DMS53 (cell line): ENCODE results near the gene HBZ.
A peak's percentile ranks its signal among the peaks of the same experiment; 100 is the strongest.
"Not testable (repeated sequence)": the region's sequence is repeated elsewhere in the genome, so short reads cannot be mapped to it uniquely, and the experiment has no call there.

Source experiments
- DNase-seq: peaks from one replicate; lab custom pipeline; 2025; lab: John Stamatoyannopoulos, UW

HBZ gene

GRCh38 chr16:152141-153128 is at the start of gene HBZ:
Gene HBZ, plus strand, starts transcription at chr16:152644. Its CDS starts 266 bp downstream, at chr16:152910.
- no peak for DNase-seq

DNA sequence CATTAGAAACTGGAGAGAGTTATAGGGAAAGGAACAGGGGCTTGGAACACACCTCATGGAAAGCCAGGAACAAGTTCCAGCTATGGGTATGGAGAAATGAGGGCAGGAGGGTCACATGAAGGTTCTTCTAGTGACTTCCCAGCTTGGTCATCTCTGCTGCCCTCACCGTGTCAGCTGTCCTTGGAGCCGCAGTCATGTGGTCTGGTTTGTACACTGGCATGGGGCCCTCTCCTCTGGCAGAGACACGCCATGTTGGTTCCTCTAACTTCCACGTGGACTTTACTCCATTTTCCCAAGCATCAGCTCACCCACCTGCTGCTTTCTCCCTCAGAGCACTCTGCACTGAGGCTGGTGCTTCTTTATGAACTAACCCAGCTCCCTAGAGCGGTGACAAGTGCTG is 48.1 kb upstream of the HBZ start:
- no peak for DNase-seq

GRCh38 chr16:104928-105327 is 47.5 kb upstream of the HBZ start:
- DNase-seq = no peak

DNA sequence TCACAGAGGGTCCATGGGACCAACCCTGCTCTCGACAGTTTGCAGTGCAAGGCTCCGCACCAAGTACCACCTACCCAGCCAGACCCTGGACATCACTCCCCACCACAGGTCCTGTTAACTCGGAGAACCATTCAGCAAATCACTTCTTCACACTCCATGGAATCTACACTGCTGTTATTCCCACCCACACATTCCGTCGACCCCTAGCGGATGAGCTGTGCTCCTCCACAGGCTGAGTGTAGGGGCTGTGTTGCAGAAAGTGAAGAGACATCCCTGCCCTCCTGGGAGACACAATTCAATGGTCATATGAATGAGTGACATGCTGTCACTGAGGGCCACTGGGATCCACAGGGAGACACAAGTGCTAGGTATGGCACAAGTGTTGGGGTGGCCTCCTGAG is 46.9 kb upstream of the HBZ start:
- no peak for DNase-seq

DNA sequence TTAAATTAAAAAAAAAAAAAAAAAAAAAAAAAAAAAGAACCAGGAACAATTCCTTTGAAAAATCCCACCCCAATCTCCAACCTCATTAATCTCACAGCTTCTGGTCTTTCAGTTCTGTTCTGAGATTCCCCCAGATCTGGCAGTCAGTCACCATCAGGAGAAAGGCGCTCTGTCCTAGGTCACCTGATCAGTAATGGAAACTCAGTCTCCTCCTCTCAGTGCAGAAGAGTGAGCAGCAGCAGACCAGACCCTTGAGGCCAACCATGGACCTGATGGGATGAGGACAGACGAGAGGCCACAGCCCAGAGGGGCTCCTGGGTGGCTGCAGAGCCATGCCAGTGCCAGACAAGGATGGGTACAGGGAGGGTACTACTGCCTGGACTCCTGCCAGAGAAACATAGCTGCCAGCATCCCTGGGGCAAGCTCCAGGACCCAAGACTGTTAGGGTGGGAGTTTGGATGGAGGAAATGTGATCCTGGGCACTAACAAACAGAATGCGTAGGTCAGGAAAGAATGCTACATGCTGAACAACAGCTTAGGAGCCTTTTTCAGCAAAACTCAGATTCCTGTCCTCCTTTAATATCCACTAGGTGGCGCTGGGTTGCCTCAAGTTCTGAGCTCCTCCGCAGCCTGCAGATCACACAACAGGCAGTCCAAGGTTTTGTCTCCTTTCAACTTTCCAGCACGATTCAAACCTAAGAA is 45.7 kb upstream of the HBZ start:
- peak; percentile 86 for DNase-seq

DNA sequence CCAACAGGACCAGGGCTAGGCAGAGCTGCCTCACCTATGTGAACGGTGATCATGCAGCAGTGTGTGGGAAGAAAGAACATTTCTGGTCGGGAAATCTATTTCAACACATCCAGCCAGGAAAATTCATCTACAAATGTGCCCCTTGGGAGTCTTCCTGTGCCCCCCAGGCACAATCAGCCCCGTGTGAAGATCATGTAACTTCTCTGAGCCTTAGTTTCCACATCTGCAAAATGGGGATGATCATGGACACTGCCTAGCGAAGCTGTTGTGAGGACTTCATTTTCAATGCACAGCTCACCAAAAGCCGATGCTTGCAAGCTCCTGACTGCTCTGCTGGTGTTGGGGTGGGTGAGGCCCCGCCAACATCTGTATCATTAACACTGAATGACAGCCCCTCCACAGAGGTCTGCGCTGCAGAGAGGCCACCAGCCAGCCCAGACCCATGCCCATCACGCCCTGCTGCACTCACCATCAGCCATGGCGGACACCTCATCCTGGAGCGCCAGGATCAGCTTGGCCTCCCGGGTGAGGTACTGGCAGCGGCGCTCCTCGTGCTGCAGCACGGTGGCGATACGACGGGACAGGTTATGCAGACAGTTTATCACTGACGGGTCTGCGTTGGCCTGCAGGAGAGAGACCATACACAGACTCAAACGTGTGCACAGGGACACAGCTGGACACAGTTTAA is 40.1 kb upstream of the HBZ start:
- no peak for DNase-seq

DNA sequence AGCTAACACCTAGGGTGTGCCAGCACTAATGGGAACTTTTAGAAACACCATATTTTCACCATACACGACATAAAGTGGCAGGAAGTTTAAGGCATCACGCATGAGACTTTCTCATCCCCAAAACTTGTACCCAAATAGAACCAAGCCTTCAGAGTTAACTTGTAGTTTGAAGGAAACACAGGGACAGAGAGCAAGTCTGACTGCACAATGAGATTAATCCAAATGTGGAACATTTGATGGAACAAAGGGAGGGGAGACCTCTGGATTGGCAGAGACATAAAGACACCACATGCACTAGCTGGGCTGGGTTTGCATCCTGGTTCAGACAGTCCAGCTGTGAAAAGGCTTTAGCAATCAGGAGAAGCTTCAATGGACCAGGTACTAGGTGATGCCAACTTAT is 38.1 kb upstream of the HBZ start:
- DNase-seq = no peak

DNA sequence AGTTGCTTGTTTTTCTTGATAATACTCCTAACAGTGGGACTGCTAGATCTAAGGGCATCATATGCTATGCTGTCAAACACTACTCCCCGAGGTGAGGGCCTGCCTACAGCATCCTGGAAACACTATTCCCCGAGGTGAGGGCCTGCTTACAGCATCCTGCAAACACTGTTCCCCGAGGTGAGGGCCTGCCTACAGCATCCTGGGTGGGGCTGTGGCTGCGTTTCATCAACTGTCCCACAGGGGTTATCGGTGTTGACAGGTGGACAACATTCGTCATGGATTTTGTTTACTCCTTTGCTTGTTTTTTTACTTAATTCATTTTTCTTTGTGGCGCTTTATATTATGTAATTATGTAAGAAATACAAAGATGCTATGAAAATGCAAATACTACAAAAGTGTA is 36.4 kb upstream of the HBZ start:
- DNase-seq = no peak

- DNase-seq = peak; percentile 59
Observed at GRCh38 chr16:117379-118365, 34.8 kb upstream of the HBZ start.

DNA sequence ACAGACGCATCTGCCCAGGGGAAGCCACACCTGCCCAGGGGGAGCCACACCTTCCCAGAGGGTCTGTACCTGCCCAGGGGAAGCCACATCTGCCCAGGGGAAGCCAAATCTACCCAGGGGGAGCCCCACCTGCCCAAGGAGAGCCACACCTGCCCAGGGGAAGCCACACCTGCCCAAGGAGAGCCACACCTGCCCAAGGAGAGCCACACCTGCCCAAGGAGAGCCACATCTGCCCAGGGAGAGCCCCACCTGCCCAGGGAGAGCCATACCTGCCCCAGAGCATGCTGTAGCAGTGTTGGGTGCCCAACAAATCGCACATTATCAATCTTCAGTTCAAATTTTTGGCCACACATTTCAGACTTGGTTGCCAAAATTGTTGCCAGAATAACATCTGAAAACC is 33.6 kb upstream of the HBZ start:
- no peak for DNase-seq

- DNase-seq = no peak
Observed at GRCh38 chr16:119295-119694, 33.1 kb upstream of the HBZ start.

DNA sequence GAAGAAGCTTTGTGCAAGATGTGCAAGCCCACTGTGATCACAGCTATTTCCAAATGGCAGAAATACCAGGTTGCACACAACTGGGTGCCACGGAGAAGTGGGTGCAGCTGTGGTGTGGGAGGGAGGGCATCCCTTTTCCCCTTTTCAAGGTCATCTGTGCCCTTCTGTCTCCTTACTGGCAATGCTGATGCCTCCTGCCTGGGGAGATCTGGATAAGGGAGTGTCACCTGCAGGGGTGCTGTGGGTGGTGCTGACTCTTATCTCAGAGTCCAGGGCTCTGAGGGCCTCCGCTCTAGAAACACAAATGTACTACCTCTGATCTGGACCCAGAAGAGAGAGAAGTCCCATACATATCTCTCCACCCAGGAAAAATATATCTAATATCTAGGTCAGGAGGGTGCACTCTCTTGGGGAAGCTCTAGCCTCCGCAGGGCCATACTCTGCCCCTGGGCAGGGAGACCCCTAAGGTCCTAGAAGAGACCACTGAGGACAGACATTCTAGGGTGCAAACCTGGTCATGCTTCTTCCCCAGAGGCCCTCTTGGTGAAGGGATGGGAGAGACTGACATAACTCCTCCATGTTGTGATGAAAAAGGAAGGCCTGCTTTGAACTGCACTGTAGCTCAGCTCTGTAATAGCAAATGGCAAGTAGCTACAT is 32.5 kb upstream of the HBZ start:
- no peak for DNase-seq

GRCh38 chr16:120756-121155 is 31.7 kb upstream of the HBZ start:
- no peak for DNase-seq

- DNase-seq = no peak
Observed at GRCh38 chr16:122361-122760, 30.1 kb upstream of the HBZ start.

DNA sequence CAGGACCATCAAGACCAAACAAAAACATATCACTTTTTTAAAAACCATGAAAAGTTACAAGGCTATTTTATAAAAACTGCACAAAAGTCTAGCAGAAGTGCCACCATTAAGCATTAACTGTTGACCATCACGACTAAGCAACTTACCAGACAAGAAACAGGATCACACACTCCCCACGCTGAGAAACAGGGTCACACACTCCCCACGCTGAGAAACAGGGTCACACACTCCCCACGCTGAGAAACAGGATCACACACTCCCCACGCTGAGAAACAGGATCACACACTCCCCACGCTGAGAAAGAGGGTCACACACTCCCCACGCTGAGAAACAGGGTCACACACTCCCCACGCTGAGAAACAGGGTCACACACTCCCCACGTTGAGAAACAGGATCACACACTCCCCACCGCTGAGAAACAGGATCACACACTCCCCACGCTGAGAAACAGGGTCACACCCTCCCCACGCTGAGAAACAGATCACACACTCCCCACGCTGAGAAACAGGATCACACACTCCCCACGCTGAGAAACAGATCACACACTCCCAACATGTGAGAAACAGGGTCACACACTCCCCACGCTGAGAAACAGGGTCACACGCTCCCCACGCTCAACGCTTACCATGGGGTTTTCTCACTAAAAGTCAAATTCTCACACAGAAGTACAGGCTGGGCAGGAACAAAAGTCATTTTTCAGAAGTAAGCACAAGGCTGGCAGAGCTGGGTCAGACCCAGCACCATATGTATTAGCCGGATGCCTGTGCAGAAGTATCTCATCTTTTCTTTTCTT is 28.7 kb upstream of the HBZ start:
- not testable (repeated sequence) for DNase-seq

- no peak for DNase-seq
Observed at GRCh38 chr16:125011-125410, 27.4 kb upstream of the HBZ start.

- DNase-seq = no peak
Observed at GRCh38 chr16:129075-129474, 23.4 kb upstream of the HBZ start.

DNA sequence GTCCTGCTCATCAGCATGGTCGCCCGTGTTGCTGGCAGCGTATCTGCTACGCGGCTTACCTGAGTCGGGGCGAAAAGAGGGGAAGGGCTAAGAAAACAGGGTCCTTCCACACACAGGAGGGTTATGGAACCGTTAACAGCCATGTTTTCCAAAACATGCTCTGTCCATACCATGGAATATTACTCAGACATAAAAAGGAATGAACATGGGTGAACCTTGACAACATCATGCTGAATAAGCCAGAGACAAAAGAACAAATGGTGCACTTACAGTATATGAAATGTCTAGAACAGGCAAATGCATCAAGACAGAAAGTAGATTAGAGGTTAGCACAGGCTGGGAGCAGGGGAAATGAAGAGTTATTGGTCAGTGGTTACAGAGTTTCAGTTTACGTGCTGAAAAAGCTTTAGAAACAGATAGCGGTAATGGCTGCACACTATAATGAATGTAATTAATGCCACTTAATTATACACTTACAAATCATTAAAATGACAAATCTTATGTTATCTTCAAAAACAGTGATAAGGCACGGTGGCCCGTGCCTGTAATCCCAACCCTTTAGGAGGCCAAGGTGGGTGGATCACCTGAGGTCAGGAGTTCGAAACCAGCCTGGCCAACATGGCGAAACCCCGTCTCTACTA is 21.8 kb upstream of the HBZ start:
- DNase-seq = no peak

DNA sequence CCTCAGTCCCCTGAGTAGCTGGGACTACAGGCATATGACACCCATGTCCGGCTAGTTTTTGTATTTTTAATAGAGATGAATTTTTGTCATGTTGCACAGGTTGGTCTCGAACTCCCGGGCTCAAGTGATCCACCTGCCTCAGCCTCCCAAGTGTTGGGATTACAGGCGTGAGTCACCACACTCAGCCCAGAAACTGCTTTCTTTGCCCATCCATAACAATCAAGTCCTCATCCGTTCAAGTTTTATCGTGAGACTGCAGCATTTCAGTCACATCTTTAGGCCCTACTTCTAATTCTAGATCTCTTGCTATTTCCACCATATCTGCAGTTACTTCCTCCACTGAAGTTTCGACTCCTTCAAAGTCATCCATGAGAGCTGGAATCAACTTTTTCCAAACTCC is 20.3 kb upstream of the HBZ start:
- DNase-seq = no peak

GRCh38 chr16:133716-134115 is 18.7 kb upstream of the HBZ start:
- no peak for DNase-seq
